ENCODE data around the gene AURKAIP1.
A peak's percentile ranks its signal among the peaks of the same experiment; 100 is the strongest.

AURKAIP1 gene

GRCh38 chr1:1421907-1422464 is 47.0 kb upstream of the AURKAIP1 start:
- H3K4me3 ChIP-seq (ENCODE audit: insufficient read depth in 1 of 2, low read depth in 1 of 2, low read length in 2 of 2), result no peak overlapping the region
- 94% methylated on average over 4 of the region's 7 CpGs for WGBS
- no peak overlapping the region for H3K18ac ChIP-seq (ENCODE audit: low read depth in 1 of 2, low read length in 2 of 2)
- H3K14ac ChIP-seq (ENCODE audit: low read length in 2 of 2), result no peak overlapping the region
- H2BK5ac ChIP-seq (ENCODE audit: low read depth, low read length, poor library complexity, severe bottlenecking), result no peak overlapping the region
- H2AK5ac ChIP-seq (ENCODE audit: low read length, severe bottlenecking), result no peak overlapping the region
- H2BK12ac ChIP-seq (ENCODE audit: low read length in 2 of 2), result no peak overlapping the region
- no peak overlapping the region for H3K4ac ChIP-seq (ENCODE audit: low read depth in 1 of 2, low read length in 2 of 2)
- no peaks in the 10 kb centered on the region for H3K9me3 ChIP-seq (ENCODE audit: control insufficient read depth, low read length)
- no peak overlapping the region for H4K8ac ChIP-seq (ENCODE audit: low read length)
- no peaks in the 10 kb centered on the region for H3K36me3 ChIP-seq (ENCODE audit: control insufficient read depth in 1 of 2, insufficient read depth in 2 of 2, low read depth in 1 of 2, low read length in 2 of 2)
- H4K91ac ChIP-seq (ENCODE audit: low read length), result no peak overlapping the region
- no peak overlapping the region for H2AFZ ChIP-seq (ENCODE audit: low read depth, low read length)
- H3K23ac ChIP-seq (ENCODE audit: low read length in 2 of 2), result no peak overlapping the region
- H3K27ac ChIP-seq (ENCODE audit: low read length, poor library complexity, severe bottlenecking), result no peak overlapping the region
- peaks cover 30% of the 10 kb centered on the region for H3K4me1 ChIP-seq (ENCODE audit: control insufficient read depth, insufficient read depth, low read depth, low read length)
- no peak overlapping the region for H2BK15ac ChIP-seq (ENCODE audit: low read depth, poor library complexity, severe bottlenecking)
- no peak overlapping the region for H2BK120ac ChIP-seq (ENCODE audit: low read depth, low read length)
- H3K27me3 ChIP-seq (ENCODE audit: control insufficient read depth in 1 of 2, insufficient read depth in 1 of 2, low read length in 2 of 2), result peaks cover 4 to 5% of the 10 kb centered on the region in 2 experiments
- no peak overlapping the region for H3K9ac ChIP-seq (ENCODE audit: low read length)
- H3K4me2 ChIP-seq (ENCODE audit: low read length, poor library complexity, severe bottlenecking), result no peak overlapping the region
- H3K79me1 ChIP-seq (replicated peaks; ENCODE audit: low read length, poor library complexity, severe bottlenecking), result no peaks in the 10 kb centered on the region
- no peak for DNase-seq

GRCh38 chr1:1421147-1421906 is 46.3 kb upstream of the AURKAIP1 start, which contains the start of gene ANKRD65:
TSS of gene ANKRD65 (minus strand) at chr1:1421276. CDS start at chr1:1421005, 271 bp downstream.
- Histone ChIP-seq H2AFZ (ENCODE audit: low read depth, low read length) (peak within 1 kb of the TSS; percentile 89), H2BK15ac (ENCODE audit: low read depth, poor library complexity, severe bottlenecking) (peak within 1 kb of the TSS; percentile 69), H2AK5ac (ENCODE audit: low read length, severe bottlenecking) (peak within 1 kb of the TSS; percentile 53), H2BK120ac (ENCODE audit: low read depth, low read length) (peak within 1 kb of the TSS; percentile 34), H3K9me3 (ENCODE audit: control insufficient read depth, low read length) (no peaks in the 10 kb centered on the region), H3K14ac (ENCODE audit: low read length in 2 of 2) (no peak within 1 kb of the TSS), H3K18ac (ENCODE audit: low read depth in 1 of 2, low read length in 2 of 2) (peak within 1 kb of the TSS; percentile 54 to 85), H3K27ac (ENCODE audit: low read length, poor library complexity, severe bottlenecking) (no peak within 1 kb of the TSS), H3K4me3 (ENCODE audit: insufficient read depth in 1 of 2, low read depth in 1 of 2, low read length in 2 of 2) (no peak within 1 kb of the TSS), H3K23ac (ENCODE audit: low read length in 2 of 2) (no peak within 1 kb of the TSS), H3K79me1 (replicated peaks; ENCODE audit: low read length, poor library complexity, severe bottlenecking) (no peaks in the 10 kb centered on the region), H2BK5ac (ENCODE audit: low read depth, low read length, poor library complexity, severe bottlenecking) (no peak within 1 kb of the TSS), H3K4me2 (ENCODE audit: low read length, poor library complexity, severe bottlenecking) (no peak within 1 kb of the TSS), H2BK12ac (ENCODE audit: low read length in 2 of 2) (peak within 1 kb of the TSS in 1 of 2 experiments; percentile 67), H3K36me3 (ENCODE audit: control insufficient read depth in 1 of 2, insufficient read depth in 2 of 2, low read depth in 1 of 2, low read length in 2 of 2) (no peaks in the 10 kb centered on the region), H4K8ac (ENCODE audit: low read length) (peak within 1 kb of the TSS; percentile 98), H3K4me1 (ENCODE audit: control insufficient read depth, insufficient read depth, low read depth, low read length) (peaks cover 28% of the 10 kb centered on the region), H3K4ac (ENCODE audit: low read depth in 1 of 2, low read length in 2 of 2) (peak within 1 kb of the TSS; percentile 11 to 98), H3K9ac (ENCODE audit: low read length) (no peak within 1 kb of the TSS), H4K91ac (ENCODE audit: low read length) (peak within 1 kb of the TSS; percentile 80), H3K27me3 (ENCODE audit: control insufficient read depth in 1 of 2, insufficient read depth in 1 of 2, low read length in 2 of 2) (peaks cover 4 to 5% of the 10 kb centered on the region in 2 experiments)
- 89% methylated on average over 18 of the region's 18 CpGs for WGBS
- DNase-seq, result no peak

- H3K9ac ChIP-seq (ENCODE audit: low read length), result no peak overlapping the region
- H3K36me3 ChIP-seq (ENCODE audit: control insufficient read depth in 1 of 2, insufficient read depth in 2 of 2, low read depth in 1 of 2, low read length in 2 of 2), result no peaks in the 10 kb centered on the region
- H3K27me3 ChIP-seq (ENCODE audit: control insufficient read depth in 1 of 2, insufficient read depth in 1 of 2, low read length in 2 of 2), result peaks cover 0 to 4% of the 10 kb centered on the region in 2 experiments
- H3K9me3 ChIP-seq (ENCODE audit: control insufficient read depth, low read length), result no peaks in the 10 kb centered on the region
- DNase-seq, result no peak
- H3K4me3 ChIP-seq (ENCODE audit: insufficient read depth in 1 of 2, low read depth in 1 of 2, low read length in 2 of 2), result no peak overlapping the region
- H3K4me1 ChIP-seq (ENCODE audit: control insufficient read depth, insufficient read depth, low read depth, low read length), result peaks cover 25% of the 10 kb centered on the region
- peak overlapping the region; percentile 61 for H4K91ac ChIP-seq (ENCODE audit: low read length)
- H3K27ac ChIP-seq (ENCODE audit: low read length, poor library complexity, severe bottlenecking), result no peak overlapping the region
- no peak overlapping the region for H3K4ac ChIP-seq (ENCODE audit: low read depth in 1 of 2, low read length in 2 of 2)
- peak overlapping the region in 1 of 2 experiments; percentile 67 for H2BK12ac ChIP-seq (ENCODE audit: low read length in 2 of 2)
- no peak overlapping the region for H3K4me2 ChIP-seq (ENCODE audit: low read length, poor library complexity, severe bottlenecking)
- no peak overlapping the region for H3K14ac ChIP-seq (ENCODE audit: low read length in 2 of 2)
- 85% methylated on average over 11 of the region's 12 CpGs for WGBS
- H2BK120ac ChIP-seq (ENCODE audit: low read depth, low read length), result peak overlapping the region; percentile 34
- H3K23ac ChIP-seq (ENCODE audit: low read length in 2 of 2), result no peak overlapping the region
- no peak overlapping the region for H2AK5ac ChIP-seq (ENCODE audit: low read length, severe bottlenecking)
- peak overlapping the region; percentile 75 for H4K8ac ChIP-seq (ENCODE audit: low read length)
- no peak overlapping the region for H2AFZ ChIP-seq (ENCODE audit: low read depth, low read length)
- peak overlapping the region in 1 of 2 experiments; percentile 21 for H3K18ac ChIP-seq (ENCODE audit: low read depth in 1 of 2, low read length in 2 of 2)
- H2BK5ac ChIP-seq (ENCODE audit: low read depth, low read length, poor library complexity, severe bottlenecking), result no peak overlapping the region
- H2BK15ac ChIP-seq (ENCODE audit: low read depth, poor library complexity, severe bottlenecking), result no peak overlapping the region
- H3K79me1 ChIP-seq (replicated peaks; ENCODE audit: low read length, poor library complexity, severe bottlenecking), result no peaks in the 10 kb centered on the region
These were observed 45.7 kb upstream of the AURKAIP1 start for GRCh38 chr1:1420654-1421141.

Measured in mesenchymal stem cell (in vitro differentiated cells and primary cell).